GM12878 (cell line): ENCODE measurements around the gene IL27RA. TPM values are rescaled to one million over a fixed set of nuclear protein-coding genes. Genes with fewer than 3 reads are reported as not detected.
A peak's percentile ranks its signal among the peaks of the same experiment; 100 is the strongest.

Experiments used
- ASH2L ChIP-seq: fragments of 300-600, 200-600 bp; sonication (generic); IDR thresholded peaks from 2 replicates; pipeline ENCODE4 v1.6.1; 2017; ENCODE audit warnings: low read depth, mild to moderate bottlenecking, borderline replicate concordance
- BHLHE40 ChIP-seq, 2 experiments: fragments of 450-650 bp in 1 of 2; IDR thresholded peaks; 2 replicates each; pipeline ENCODE4 v1.6.1; 2011 to 2017; ENCODE audit warnings: low read depth in 2 of 2, borderline replicate concordance in 1 of 2, improper control_type of control experiment in 1 of 2, low read length in 1 of 2, mild to moderate bottlenecking in 1 of 2
- CHD1 ChIP-seq: IDR thresholded peaks from 2 replicates; pipeline ENCODE4 v1.6.1; 2012; ENCODE audit warnings: low read depth, low read length, improper control_type of control experiment
- NFIC ChIP-seq: IDR thresholded peaks from 2 replicates; pipeline ENCODE4 v1.6.1; 2012; ENCODE audit warnings: low read depth, mild to moderate bottlenecking, inconsistent platforms, low read length, moderate library complexity
- NFXL1 ChIP-seq: fragments of 450-650 bp; IDR thresholded peaks from 2 replicates; pipeline ENCODE4 v1.6.1; 2017; ENCODE audit warnings: antibody characterized with exemption, mild to moderate bottlenecking, borderline replicate concordance
- NFYB ChIP-seq: IDR thresholded peaks from 2 replicates; pipeline ENCODE4 v1.6.1; 2011; ENCODE audit warnings: low read depth, mild to moderate bottlenecking, low read length, improper control_type of control experiment, moderate library complexity; ENCODE audit not compliant: insufficient read depth
- PML ChIP-seq: IDR thresholded peaks from 2 replicates; pipeline ENCODE4 v1.6.1; 2012; ENCODE audit warnings: low read length, inconsistent platforms
- RB1 ChIP-seq: fragments of 450-650 bp; formaldehyde crosslinking; IDR thresholded peaks from 2 replicates; pipeline ENCODE4 v1.6.1; 2017; ENCODE audit warnings: mild to moderate bottlenecking, borderline replicate concordance
- SMC3 ChIP-seq: IDR thresholded peaks from 2 replicates; pipeline ENCODE4 v1.6.1; 2011; ENCODE audit warnings: low read length, improper control_type of control experiment, borderline replicate concordance
- SPI1 ChIP-seq: IDR thresholded peaks from 2 replicates; pipeline ENCODE4 v1.6.1; 2011; ENCODE audit warnings: low read depth, mild to moderate bottlenecking, low read length, moderate library complexity, borderline replicate concordance; ENCODE audit not compliant: insufficient read depth
- TAF1 ChIP-seq: IDR thresholded peaks from 2 replicates; pipeline ENCODE4 v1.6.1; 2011; ENCODE audit warnings: mild to moderate bottlenecking, low read depth, low read length, borderline replicate concordance
- ZNF24 ChIP-seq: fragments of 450-650 bp; IDR thresholded peaks from 2 replicates; pipeline ENCODE4 v1.6.1; 2017; ENCODE audit warnings: antibody characterized with exemption, mild to moderate bottlenecking
- ZNF274 ChIP-seq: IDR thresholded peaks from one replicate; pipeline ENCODE4 v1.8.0; 2011; ENCODE audit not compliant: insufficient read length, insufficient read depth
- polyA plus RNA-seq, 11 experiments: library from polyadenylated mRNA; depleted of rRNA in 4 of 11; unstranded in 6 of 11; stranded (reverse) in 5 of 11; fragments of >200 nt; fragmentation: Nextera tagmentation in 4 of 11; fragmentation: Illumina TruSeq in 1 of 11; extraction: Ambion mirVana in 4 of 11; extraction: Trizol in 1 of 11; gene quantifications; 1 replicate in 1 of 11; 2 replicates in 10 of 11; pipeline versions ENCODE4 v1.2.1 to v1.2.3, GENCODE V29; 2011 to 2016; ENCODE audit warnings: inconsistent platforms in 2 of 11, missing spikeins in 2 of 11, low read depth in 1 of 11
- total RNA-seq, 4 experiments: library from RNA; depleted of rRNA in 3 of 4; stranded (reverse); fragments of >200 nt in 3 of 4; fragmentation: Illumina TruSeq in 1 of 4; extraction: Trizol in 1 of 4; gene quantifications; 2 replicates each; pipeline versions ENCODE4 v1.2.1 to v1.2.3, GENCODE V29; 2013 to 2021

Gene IL27RA
- total and polyA plus RNA-seq, 10 of the 15 experiments (the other 5 are each of a cell fraction or from before 2014, with no cell fraction given) = 8.4 to 63.5 (median 41.2) TPM

DNA sequence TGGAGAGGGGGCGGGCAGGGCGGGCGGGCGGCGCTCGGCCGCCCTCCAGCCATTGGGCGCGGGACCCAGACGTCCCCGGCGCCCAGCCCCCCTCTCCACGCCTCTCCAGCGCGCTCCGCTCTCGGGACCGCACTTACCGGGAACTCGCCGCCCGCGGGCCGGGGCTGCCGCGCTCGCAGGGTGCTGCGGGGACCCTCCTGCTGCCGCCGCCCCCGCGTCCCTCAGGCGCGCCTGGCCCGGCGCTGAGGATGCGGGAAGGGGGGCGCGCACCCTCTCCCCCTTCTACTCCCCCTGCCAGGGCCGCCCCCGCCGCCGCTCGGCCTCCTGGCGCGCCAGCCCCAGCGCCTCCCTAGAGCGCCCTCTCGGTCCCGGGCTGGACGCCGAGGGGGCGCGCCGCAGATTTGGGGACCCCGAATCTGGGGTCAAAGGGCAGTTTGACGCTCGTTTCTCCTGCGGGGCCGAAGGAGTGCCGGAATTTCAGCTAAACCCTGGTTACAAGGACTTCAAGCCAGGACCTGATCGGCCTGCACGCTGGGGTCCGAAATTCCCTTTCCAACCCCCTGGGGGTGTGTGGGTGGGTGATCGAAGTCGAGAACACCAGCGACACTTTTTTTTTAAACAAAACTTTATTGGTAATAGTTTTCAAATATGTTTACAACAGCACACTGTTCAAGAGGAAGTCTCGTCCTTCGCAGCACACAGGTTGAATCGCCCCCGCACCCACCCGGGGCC is 59.7 kb downstream of the IL27RA start (continued):
- TF ChIP-seq PML (peak; percentile 82; the same call in 1 of the 2 replicates), SMC3 (0 out of 2 replicates have a peak, but pooled peaks have one; percentile 4), ASH2L (peak; percentile 28; the same call in 1 of the 2 replicates), CHD1 (no peak), NFXL1 (0 out of 2 replicates have a peak, but pooled peaks have one; percentile 37), BHLHE40 (IDR thresholded peaks at IDR 0.05; ENCODE audit: borderline replicate concordance in 1 of 2, low read depth in 2 of 2, low read length in 1 of 2) (peak; percentile 14 to 66; a peak in 2 of 4 replicates), ZNF274 (no peak), TAF1 (peak; percentile 49; the same call in 1 of the 2 replicates), NFYB (0 out of 2 replicates have a peak, but pooled peaks have one; percentile 22), NFIC (0 out of 2 replicates have a peak, but pooled peaks have one; percentile 53), ZNF24 (0 out of 2 replicates have a peak, but pooled peaks have one; percentile 26), RB1 (peak; percentile 66; the same call in 1 of the 2 replicates), SPI1 (peak; percentile 53; the same call in 1 of the 2 replicates)
